CD14-positive monocyte (primary cell): ENCODE data around the gene EMSY. TPM values are rescaled to one million over a fixed set of nuclear protein-coding genes. Genes with fewer than 3 reads are reported as not detected.

ENCODE experiments used
- DNase-seq, 3 donors: peaks; one replicate each; pipeline ENCODE4 v3.0.0-alpha.2; 2011 to 2022
- H2AFZ ChIP-seq: 2 replicates; pipeline ENCODE4 v1.6.0; 2012; ENCODE audit warnings: mild to moderate bottlenecking, low read depth, low read length, inconsistent platforms; ENCODE audit not compliant: insufficient read depth, poor library complexity, severe bottlenecking
- H3K27ac ChIP-seq, 2 donors: 1 replicate in 1 of 2; 2 replicates in 1 of 2; pipeline ENCODE4 v1.5.1; 2012 to 2013; ENCODE audit warnings: low read length in 2 of 2, control low read depth in 1 of 2, inconsistent platforms in 1 of 2, low read depth in 1 of 2, mild to moderate bottlenecking in 1 of 2
- H3K27me3 ChIP-seq, 2 donors: one replicate each; pipeline versions ENCODE4 v1.6.0 to v1.6.1; 2011 to 2013; ENCODE audit warnings: low read length in 2 of 2; ENCODE audit not compliant: control insufficient read depth in 2 of 2, insufficient read depth in 2 of 2
- H3K36me3 ChIP-seq, 2 donors: replicated peaks in 1 of 2; 1 replicate in 1 of 2; 2 replicates in 1 of 2; pipeline versions ENCODE4 v1.5.1 to v1.6.1; 2012 to 2013; ENCODE audit warnings: low read length in 2 of 2, control low read depth in 1 of 2, inconsistent platforms in 1 of 2, mild to moderate bottlenecking in 1 of 2; ENCODE audit not compliant: insufficient read depth in 2 of 2, control insufficient read depth in 1 of 2
- H3K4me1 ChIP-seq, 2 donors: 1 replicate in 1 of 2; 2 replicates in 1 of 2; pipeline versions ENCODE4 v1.5.1 to v1.6.1; 2012 to 2013; ENCODE audit warnings: low read length in 2 of 2, control low read depth in 1 of 2, inconsistent platforms in 1 of 2, mild to moderate bottlenecking in 1 of 2, moderate library complexity in 1 of 2; ENCODE audit not compliant: insufficient read depth in 2 of 2, control insufficient read depth in 1 of 2
- H3K4me2 ChIP-seq: replicated peaks from 2 replicates; pipeline ENCODE3; 2012; ENCODE audit warnings: low read length, moderate library complexity, mild to moderate bottlenecking; ENCODE audit not compliant: poor library complexity, severe bottlenecking; ENCODE audit errors: extremely low read depth
- H3K4me3 ChIP-seq, 3 experiments: fragments of 200-600 bp in 1 of 3; sonication (generic) in 1 of 3; replicated peaks in 1 of 3; 1 replicate in 2 of 3; 2 replicates in 1 of 3; pipeline ENCODE4 v1.5.1; 2011 to 2013; ENCODE audit warnings: low read length in 3 of 3, mild to moderate bottlenecking in 3 of 3, control low read depth in 2 of 3, low read depth in 2 of 3, inconsistent platforms in 1 of 3, moderate library complexity in 1 of 3
- H3K79me2 ChIP-seq: 2 replicates; pipeline ENCODE4 v1.6.0; 2012; ENCODE audit warnings: mild to moderate bottlenecking, control low read depth, inconsistent platforms, low read length, moderate library complexity; ENCODE audit not compliant: insufficient read depth
- H3K9ac ChIP-seq: 2 replicates; pipeline ENCODE4 v1.6.0; 2017; ENCODE audit warnings: low read length, mild to moderate bottlenecking; ENCODE audit not compliant: insufficient read depth, poor library complexity, severe bottlenecking
- H3K9me3 ChIP-seq, 2 donors: replicated peaks in 1 of 2; 1 replicate in 1 of 2; 2 replicates in 1 of 2; pipeline versions ENCODE4 v1.5.1 to v1.6.1; 2012 to 2013; ENCODE audit warnings: low read length in 2 of 2, control low read depth in 1 of 2; ENCODE audit not compliant: control insufficient read depth in 1 of 2, insufficient read depth in 1 of 2
- H4K20me1 ChIP-seq: 2 replicates; pipeline ENCODE4 v1.6.0; 2012; ENCODE audit warnings: mild to moderate bottlenecking, low read length, control low read depth, moderate library complexity; ENCODE audit not compliant: insufficient read depth
- H3K27ac Mint-ChIP-seq, 7 donors: one replicate each; pipeline ENCODE4 v1.8.0; 2020; ENCODE audit warnings: mild to moderate bottlenecking in 7 of 7, mixed read lengths in 7 of 7, moderate library complexity in 6 of 7, inconsistent platforms in 2 of 7
- H3K27me3 Mint-ChIP-seq, 3 donors: one replicate each; pipeline ENCODE4 v1.8.0; 2021 to 2022; ENCODE audit warnings: low read depth in 3 of 3, mild to moderate bottlenecking in 3 of 3, mixed read lengths in 3 of 3, moderate library complexity in 3 of 3, inconsistent platforms in 1 of 3
- H3K36me3 Mint-ChIP-seq, 2 donors: one replicate each; pipeline ENCODE4 v1.8.0; 2020; ENCODE audit warnings: mixed read lengths in 2 of 2, inconsistent platforms in 1 of 2, mild to moderate bottlenecking in 1 of 2
- H3K4me1 Mint-ChIP-seq: one replicate; pipeline ENCODE4 v1.8.0; 2020; ENCODE audit warnings: mild to moderate bottlenecking, mixed read lengths
- H3K4me3 Mint-ChIP-seq, 2 donors: one replicate each; pipeline ENCODE4 v1.8.0; 2020; ENCODE audit warnings: mild to moderate bottlenecking in 2 of 2, mixed read lengths in 2 of 2, moderate library complexity in 1 of 2
- H3K9me3 Mint-ChIP-seq, 7 donors: one replicate each; pipeline ENCODE4 v1.8.0; 2020 to 2022; ENCODE audit warnings: mixed read lengths in 7 of 7, mild to moderate bottlenecking in 6 of 7, moderate library complexity in 6 of 7, inconsistent platforms in 2 of 7
- CTCF ChIP-seq: fragments of 200-600 bp; IDR thresholded peaks from one replicate; pipeline ENCODE4 v1.8.0; 2022; ENCODE audit warnings: antibody characterized with exemption, mild to moderate bottlenecking
- WGBS: methylation state at CpG from one replicate; pipeline ENCODE4 v1.1.5; 2013; ENCODE audit warnings: missing lambda C conversion rate; ENCODE audit not compliant: insufficient coverage; 5-methylcytosine and 5-hydroxymethylcytosine counted together
- intact Hi-C, 2 donors: fragments of 100-400 bp; cut with micrococcal nuclease; formaldehyde crosslinking; loops; one replicate each; pipeline versions ENCODE4 v1.15.0 to v1.15.1; 2023
- polyA plus RNA-seq, 3 donors: library from polyadenylated mRNA; depleted of rRNA in 1 of 3; unstranded in 2 of 3; stranded (reverse) in 1 of 3; fragments of 300-500 nt in 2 of 3; fragments of >200 nt in 1 of 3; fragmentation: Illumina TruSeq in 2 of 3; gene quantifications; 1 replicate in 2 of 3; 2 replicates in 1 of 3; pipeline ENCODE4 v1.2.3, GENCODE V29; 2012 to 2021

Gene EMSY
- polyA plus RNA-seq, 3 donors, result 9.2 to 31.3 (median 9.4) TPM

- Histone ChIP-seq H2AFZ (no peak overlapping the region), H3K27me3 (no peaks in the 10 kb centered on the region), H3K27ac (no peak overlapping the region), H3K79me2 (no peaks in the 10 kb centered on the region), H3K4me2 (no peak overlapping the region), H3K4me1 (no peaks in the 10 kb centered on the region), H3K4me3 (no peak overlapping the region), H3K36me3 (peaks cover 0 to 22% of the 10 kb centered on the region in 2 donors), H4K20me1 (no peaks in the 10 kb centered on the region), H3K9ac (no peak overlapping the region), H3K9me3 (no peaks in the 10 kb centered on the region)
- peaks cover 14 to 18% of the 10 kb centered on the region in 2 donors for H3K36me3 Mint-ChIP-seq
- 86% methylated on average over 1 of the region's 8 CpGs for WGBS
- H3K27ac Mint-ChIP-seq, result no peak overlapping the region
- H3K9me3 Mint-ChIP-seq, result peaks cover 0 to 3% (median 0%) of the 10 kb centered on the region in 7 donors
- no peaks in the 10 kb centered on the region for H3K27me3 Mint-ChIP-seq
- H3K4me1 Mint-ChIP-seq, result no peaks in the 10 kb centered on the region
- intact Hi-C loops, result no loop called here
- no peak overlapping the region for H3K4me3 Mint-ChIP-seq
- no peak for TF ChIP-seq CTCF
- DNase-seq, result no peak
Measured at GRCh38 chr11:76553554-76554476, 109.0 kb downstream of the EMSY start.

DNA sequence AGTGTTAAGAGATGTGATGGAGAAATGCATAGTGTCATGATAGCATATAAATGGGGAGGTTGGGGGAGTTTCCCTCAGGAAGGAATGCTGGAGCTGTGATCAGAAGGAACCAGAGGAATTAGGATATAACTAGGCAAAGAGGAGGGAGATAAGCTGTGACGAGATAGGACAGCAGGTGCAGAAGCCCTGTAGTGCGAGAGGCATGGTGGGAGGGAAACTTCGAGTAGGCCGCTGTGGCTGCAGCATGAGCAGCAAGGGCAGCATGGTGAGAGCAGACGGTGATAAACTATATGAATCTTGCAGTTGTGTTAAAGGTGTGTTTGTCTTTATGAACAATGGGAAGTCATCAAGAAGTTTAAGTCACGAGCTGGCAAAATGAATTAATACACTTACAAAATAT, 109.9 kb downstream of the EMSY start:
- H3K4me3 ChIP-seq, result no peak overlapping the region
- no peaks in the 10 kb centered on the region for H3K9me3 ChIP-seq
- no peak overlapping the region for H3K9ac ChIP-seq
- H3K4me1 ChIP-seq, result no peaks in the 10 kb centered on the region
- H4K20me1 ChIP-seq, result no peaks in the 10 kb centered on the region
- 100% methylated on average over 5 of the region's 6 CpGs for WGBS
- H3K27me3 ChIP-seq, result no peaks in the 10 kb centered on the region
- no peak for DNase-seq
- no peak for TF ChIP-seq CTCF
- no peak overlapping the region for H3K27ac Mint-ChIP-seq
- H2AFZ ChIP-seq, result no peak overlapping the region
- H3K9me3 Mint-ChIP-seq, result peaks cover 0 to 3% (median 0%) of the 10 kb centered on the region in 7 donors
- peaks cover 0 to 13% of the 10 kb centered on the region in 2 donors for H3K36me3 ChIP-seq
- H3K36me3 Mint-ChIP-seq, result peaks cover 6 to 11% of the 10 kb centered on the region in 2 donors
- no peak overlapping the region for H3K27ac ChIP-seq
- no peak overlapping the region for H3K4me3 Mint-ChIP-seq
- H3K4me1 Mint-ChIP-seq, result no peaks in the 10 kb centered on the region
- no peak overlapping the region for H3K4me2 ChIP-seq
- intact Hi-C loops, result no loop called here
- H3K79me2 ChIP-seq, result no peaks in the 10 kb centered on the region
- H3K27me3 Mint-ChIP-seq, result no peaks in the 10 kb centered on the region
